LNCAP (cell line): ENCODE data around the gene ZNF385A.

Source experiments
- TF ChIP-seq, protein P1 (sequence below): fragments of 450-650 bp; IDR thresholded peaks from 2 replicates; pipeline ENCODE4 v1.5.1; 2017; ENCODE audit warnings: mild to moderate bottlenecking

Gene ZNF385A

DNA sequence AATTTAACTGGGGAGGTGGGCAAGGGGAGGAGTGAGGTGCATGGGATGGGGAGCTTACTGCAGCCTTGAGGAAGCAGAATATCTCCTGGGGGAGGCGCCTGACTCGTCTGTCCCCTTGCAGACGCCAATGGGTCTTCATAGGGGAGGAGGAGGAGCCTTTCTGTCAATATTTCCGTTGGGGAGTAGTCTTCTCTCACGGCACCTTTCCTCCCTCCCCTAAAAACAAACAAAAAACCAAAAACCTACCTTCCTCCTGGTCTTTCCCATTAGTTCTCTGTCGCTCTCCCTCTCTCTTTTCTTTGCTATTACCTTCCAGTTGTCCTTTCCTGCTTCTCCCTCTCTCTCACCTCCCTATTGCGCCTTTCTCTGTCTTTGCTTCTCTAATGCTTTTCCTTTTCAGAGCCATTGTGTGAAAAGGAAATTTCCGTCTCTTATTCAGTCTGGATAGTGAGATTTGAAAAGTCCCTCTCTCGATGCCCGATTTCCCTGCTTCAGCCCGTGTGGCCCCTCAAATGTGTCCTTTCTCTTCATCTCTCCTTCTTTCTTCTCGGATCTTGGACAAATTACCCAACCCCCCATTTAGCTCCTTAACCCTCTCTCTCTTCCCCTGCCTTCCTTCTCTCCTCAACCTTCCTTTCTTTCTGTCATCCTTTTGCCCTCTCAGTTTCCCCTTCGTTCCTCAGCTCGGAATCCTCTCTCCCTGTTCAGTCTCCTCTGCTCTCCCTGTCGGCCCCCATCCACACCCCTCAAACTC is 26.2 kb downstream of the ZNF385A start:
- TF ChIP-seq, protein P1, sequence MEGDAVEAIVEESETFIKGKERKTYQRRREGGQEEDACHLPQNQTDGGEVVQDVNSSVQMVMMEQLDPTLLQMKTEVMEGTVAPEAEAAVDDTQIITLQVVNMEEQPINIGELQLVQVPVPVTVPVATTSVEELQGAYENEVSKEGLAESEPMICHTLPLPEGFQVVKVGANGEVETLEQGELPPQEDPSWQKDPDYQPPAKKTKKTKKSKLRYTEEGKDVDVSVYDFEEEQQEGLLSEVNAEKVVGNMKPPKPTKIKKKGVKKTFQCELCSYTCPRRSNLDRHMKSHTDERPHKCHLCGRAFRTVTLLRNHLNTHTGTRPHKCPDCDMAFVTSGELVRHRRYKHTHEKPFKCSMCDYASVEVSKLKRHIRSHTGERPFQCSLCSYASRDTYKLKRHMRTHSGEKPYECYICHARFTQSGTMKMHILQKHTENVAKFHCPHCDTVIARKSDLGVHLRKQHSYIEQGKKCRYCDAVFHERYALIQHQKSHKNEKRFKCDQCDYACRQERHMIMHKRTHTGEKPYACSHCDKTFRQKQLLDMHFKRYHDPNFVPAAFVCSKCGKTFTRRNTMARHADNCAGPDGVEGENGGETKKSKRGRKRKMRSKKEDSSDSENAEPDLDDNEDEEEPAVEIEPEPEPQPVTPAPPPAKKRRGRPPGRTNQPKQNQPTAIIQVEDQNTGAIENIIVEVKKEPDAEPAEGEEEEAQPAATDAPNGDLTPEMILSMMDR: no peak

DNA sequence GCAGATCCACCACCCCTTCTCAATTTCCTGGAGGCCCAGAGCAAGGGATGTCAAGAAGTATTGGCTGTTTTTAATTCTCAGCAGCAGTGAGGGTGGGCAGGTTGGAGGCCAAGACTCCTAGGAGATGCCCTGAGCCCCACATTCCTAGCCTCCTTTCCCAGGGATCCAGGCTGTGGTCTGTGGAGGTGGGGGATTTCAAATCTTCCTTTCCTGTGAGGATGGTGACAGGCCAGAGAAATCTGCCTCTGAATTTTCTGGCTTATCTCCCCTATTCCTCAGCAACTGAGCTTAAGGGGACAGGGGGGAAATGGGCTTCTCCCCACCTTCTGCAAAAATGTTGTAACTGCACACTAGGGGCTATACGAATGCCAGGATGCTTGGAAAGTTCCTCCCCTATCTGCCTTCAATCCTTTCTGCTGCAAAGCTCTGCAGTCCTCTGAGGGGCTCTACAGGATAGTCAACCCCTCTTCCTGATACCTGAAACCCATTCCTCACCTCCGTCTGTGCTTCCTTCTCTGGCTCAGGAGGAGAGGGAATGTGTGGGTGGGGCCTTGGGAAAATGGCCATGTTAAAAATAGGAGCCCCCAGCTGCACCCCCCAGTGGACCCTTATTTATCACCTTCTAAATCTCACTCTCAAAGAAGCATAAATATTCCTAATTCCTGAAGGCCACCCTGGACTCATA is 26.9 kb downstream of the ZNF385A start:
- TF ChIP-seq, protein P1: no peak

DNA sequence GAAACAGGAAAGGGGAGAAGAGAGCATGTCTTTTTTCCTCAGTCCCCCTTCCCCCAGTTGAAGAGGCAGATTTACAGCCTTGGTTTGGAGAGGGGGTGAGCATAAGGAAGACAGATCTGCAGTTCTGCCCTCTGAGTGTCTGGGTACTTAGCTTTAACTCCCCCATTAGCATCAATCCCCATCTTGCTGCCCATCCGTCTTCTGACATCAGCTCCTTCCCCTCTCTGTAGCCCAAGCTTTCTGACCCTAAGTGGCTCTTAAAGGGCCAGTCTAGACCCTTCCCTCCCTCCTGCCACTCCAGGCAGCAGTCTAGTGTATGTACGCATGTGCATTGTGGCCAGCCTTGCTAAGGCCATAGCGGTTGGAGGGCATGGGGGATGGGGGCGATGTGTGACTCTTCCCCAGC is 27.6 kb downstream of the ZNF385A start:
- TF ChIP-seq, protein P1: no peak

- TF ChIP-seq, protein P1: no peak
Measured at GRCh38 chr12:54356228-54356627, 28.3 kb downstream of the ZNF385A start.

- TF ChIP-seq, protein P1: no peak
Measured at GRCh38 chr12:54355104-54355815, 29.3 kb downstream of the ZNF385A start.

GRCh38 chr12:54352891-54353874 is 31.4 kb downstream of the ZNF385A start:
- TF ChIP-seq, protein P1: no peak
